NCI-H128 (cell line): ENCODE results near the gene LRP3.
"Not testable (repeated sequence)": the region's sequence is repeated elsewhere in the genome, so short reads cannot be mapped to it uniquely, and the experiment has no call there.

ENCODE experiments used
- DNase-seq: peaks from one replicate; lab custom pipeline; 2025; ENCODE audit not compliant: unreplicated experiment; lab: John Stamatoyannopoulos, UW

The LRP3 gene

DNA sequence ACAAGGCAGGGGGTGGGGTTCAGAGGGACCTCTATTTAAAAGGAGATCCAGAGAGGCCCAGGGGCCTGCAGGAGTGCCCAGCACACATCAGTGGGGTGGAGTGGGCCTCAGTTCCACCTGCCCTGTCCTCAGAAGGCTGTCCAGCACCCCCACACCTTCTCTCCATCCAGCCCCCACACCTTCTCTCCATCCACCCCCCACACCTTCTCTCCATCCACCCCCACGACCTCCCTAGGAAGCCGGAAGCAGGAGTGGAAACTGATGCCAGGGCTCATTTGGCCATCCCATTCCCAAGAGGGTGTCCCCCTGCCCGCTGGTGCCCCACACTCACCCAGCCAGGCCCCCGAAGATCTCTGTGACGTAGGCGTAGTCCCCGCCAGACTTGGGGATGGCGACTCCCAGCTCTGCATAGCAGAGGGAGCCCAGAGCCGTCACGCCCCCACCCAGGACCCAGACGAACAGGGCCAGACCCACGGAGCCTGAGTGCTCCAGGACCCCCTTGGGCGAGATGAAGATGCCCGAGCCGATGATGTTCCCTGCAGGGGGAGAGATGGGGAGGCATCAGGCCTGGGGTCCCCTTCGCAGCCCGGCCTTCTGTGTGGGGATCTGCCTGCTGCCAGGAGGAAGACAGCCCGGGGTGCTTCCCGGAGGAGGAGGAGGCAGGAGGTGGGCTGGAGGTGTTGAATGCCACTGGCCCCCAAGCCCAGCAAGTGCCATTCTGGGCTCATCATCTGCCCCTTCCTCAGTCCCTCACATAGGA, 21.5 kb downstream of the LRP3 start:
- DNase-seq = no peak

DNA sequence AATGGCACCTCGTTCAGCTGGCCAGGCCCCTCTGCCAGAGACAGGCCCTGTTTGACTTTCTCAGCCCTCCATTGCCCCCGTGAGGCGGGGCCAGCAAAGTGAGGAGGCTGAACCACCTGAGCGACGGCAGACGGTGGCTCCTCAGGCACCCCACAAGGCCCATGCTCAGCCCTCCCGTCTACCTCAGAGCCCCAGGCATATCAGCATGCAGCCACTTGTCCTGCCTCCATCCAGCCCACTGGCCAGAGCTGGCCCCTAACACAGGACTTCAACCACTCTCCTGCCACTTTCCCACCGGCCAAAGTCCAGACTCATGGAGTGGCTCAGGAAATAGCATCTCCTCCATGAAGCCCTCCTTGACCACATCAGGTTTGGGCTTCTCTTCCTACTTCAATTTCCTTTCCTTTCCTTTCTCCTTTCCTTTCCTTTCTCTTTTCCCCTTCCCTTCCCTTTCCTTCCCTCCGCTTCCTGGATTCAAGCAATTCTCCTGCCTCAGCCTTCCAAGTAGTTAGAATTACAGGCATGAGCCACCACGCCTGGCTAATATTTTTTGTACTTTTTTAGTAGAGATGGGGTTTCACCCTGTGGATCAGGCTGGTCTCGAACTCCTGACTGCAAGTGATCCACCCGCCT, 22.2 kb downstream of the LRP3 start:
- DNase-seq = no peak

DNA sequence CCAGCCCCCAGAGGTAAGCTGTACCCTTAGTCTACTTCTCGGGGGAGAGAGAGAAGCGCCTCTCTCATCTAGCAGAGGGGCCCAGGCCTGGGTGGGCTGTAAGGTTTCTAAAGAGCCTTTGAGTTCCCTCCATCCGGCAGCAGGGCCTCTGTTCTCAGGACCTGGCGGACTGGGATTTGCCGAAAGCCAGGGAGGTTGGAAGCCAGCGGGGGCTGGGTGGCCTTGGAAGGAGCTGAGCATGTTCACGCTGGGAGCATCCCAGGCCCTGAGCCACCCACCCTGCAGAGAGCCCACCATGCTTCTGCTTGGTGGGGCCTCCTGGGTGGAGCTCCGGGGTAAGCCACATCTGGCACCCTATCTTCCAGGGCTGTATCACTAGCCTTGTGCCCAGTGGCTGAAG, 23.8 kb downstream of the LRP3 start:
- DNase-seq = no peak

DNA sequence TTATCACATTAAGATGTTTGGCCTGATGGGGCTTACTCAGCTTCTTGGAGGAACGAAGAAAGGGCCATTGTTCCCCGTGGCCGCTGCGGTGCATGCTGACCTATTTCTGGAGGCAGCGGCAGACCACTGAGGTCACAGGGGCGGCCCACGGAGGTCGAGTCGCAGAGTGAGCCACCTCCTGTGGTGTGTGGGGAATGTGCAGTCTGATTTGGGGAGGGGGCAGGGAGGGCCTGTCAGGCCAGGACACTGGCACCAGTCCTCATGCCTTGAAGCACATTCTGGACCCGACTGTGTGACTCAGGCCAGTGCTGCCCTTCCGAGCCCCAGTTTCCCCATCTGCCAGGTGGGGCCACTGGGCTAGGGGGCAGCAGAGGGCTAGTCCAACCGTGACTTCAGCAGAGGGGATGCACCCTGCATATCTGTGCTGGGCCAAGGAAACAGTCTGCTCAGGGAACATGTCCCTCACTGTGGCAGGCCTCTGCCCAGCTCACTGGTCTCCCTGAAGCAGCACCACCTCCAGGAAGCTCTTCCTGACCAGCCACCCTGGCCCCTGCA, 25.2 kb downstream of the LRP3 start:
- DNase-seq = no peak

DNA sequence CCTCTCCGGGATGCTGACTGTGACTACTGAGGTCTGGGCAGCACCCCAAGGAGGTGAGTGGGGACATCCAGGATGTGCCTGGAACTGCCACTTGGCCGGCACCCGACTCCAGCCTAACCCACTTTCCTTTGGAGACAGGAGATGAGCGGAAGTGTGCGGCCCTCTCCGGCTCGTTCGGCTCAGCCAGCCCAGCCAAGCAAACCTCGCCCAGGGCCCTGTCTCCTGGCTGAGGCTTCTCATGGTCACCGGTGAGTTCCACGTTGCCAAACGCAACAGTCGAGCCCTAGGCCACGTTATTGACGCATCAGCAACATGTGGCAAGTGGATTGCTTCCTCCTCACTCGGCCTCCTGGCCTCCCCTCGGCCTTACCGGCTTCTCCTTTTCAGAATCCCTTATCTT, 26.0 kb downstream of the LRP3 start:
- DNase-seq = no peak

DNA sequence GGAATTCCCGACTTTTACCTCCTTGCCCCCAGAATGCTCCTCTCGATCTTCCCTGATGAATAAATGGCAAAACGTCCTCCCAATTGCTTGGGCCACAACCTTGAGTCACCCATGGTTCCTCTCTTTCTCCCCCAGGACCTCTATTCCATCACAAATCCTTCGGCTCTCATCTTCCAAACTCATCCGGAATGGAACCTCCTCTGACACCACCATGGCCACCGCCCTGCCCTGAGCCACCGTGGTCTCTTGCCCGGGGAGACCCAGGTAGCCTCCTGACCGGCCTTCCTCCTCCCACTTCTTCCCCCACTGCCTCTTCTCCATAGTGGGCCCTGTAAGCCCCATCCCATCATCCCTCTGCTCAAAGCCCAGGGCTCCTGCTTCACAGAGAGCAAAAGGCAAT, 26.6 kb downstream of the LRP3 start:
- DNase-seq = no peak

DNA sequence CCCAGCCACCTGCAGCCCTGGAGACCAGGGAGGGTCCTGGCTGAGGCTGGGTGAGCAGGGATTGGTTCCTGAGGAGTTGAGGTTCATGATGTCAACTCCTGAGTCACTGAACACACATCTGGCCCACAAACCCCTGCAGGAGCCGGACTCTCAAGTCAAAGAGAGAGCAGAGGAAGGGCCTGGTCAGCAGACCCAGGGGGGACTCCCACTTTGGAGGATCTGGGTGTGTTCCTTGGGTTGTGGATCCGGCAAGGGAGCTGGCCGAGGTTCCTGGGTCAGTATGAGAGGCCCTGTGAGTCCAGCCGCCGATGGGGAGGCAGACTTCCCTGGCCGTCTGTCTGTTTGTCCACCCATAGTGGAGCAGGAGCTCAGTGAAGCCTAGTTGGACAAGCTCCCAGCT, 27.5 kb downstream of the LRP3 start:
- DNase-seq = no peak

DNA sequence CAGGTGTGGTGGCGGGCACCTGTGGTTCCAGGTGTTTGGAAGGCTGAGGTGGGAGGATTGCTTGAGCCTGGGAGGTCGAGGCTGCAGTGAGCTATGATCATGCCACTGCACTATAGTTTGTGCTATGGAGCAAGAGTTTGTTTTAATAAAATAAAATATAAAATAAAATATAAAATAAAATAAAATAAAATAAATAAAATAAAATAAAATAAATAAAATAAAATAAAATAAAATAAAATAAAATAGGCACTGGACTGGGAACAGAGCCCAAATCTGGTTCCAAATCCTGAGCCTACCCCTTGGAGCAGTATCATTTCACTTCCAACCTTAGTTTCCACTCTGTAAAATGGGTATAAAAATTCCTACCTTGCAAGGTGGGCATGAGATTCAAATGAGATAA, 28.1 kb downstream of the LRP3 start:
- DNase-seq = not testable (repeated sequence)

DNA sequence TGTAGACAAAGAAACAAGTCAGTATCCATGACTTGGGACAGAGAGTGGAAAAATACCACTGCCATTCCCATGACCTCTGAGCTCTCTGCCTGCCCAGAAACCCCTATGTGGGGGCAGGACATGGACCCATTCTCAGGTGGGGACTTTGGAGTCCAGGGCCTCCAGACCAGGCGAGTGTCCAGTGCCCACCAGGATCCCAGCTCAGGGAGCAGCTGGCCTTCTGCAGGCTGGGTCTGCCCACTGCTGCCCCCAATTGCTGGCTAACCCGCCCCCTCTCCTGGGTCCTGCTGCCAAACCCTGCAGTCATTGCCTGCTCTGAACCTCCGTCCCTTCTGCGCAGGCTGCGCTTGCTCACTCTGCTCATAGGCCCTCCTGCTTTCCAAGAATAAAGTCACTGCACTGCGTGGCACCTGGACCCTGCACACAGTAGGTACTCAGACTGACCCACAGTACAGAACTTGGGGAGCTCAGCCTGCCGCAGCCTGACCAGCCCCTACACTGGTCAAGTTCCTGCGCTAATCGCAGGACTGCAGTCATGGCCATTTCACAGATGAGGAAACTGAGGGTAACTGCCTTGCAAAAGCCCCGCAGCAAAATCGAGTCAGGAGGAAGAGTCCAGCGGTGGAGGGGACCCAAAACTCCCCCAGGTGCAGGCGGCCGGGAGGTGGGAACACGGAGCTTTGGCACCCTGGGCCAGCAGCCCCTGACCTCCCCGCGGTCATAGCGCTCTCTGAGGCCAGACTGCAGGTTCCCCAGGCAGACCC, 30.7 kb downstream of the LRP3 start:
- no peak for DNase-seq

DNA sequence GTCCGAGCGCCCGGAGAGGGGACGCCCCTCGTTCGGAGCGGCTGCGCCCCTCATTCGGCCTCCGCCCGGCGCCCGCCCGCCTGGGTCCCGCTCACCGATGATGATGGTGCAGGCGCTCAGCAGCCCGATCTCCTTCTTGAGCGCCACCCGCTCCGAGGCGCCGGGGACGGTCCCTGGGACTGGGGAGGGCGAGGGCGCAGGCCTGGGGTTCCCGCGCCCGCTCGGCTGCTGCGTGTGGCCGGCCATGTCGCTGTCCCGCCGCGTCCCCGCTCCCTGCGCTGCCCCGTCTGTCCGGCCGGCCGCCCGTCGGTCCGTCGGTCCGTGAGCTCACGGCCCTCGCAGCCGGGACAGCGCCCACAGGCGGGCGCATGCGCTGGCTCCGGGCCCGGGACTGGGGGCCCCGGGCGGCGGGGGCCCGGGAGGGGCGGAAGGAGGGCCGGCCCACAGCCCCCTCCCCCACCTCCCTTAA, 31.4 kb downstream of the LRP3 start, which contains the start of gene SLC7A10:
Gene SLC7A10 (minus strand): TSS at position 393 of the 469 bp plus-strand sequence. CDS start 147 bp downstream, at position 246.
- DNase-seq = no peak

DNA sequence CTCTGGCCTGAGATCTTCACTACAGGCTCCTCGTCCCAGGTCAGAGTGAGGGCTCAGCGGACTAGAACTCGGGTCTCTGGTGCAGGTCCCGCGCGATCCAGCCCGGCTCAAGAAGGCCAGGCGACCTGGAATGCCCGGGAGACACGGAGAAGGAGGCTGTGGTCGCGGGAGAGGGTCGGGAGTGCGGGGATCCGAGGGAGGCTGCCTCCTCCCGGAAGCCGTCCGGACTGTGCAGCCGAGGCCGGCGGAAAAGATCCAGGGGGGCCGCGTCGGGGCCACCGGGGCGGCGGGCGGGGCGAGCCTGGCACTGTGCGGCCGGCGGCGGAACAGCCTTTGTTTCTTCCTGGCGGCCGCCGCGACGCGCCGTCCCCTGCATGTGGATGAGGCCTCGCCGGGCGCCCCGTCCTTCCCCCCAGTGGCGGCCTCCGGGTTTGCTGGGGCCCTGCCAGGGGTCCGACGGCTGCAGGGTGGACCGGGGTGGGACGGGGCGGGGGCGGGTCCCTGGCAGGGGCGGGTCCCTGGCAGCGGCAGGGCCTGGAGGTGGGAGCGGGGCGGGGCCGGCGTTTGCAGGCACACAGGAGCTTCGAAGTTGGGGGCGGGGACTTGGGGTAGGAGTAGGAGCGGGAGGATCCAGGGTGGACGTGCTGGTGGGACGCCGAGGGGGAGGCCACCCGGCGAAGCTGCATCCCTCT, 32.6 kb downstream of the LRP3 start:
- DNase-seq = no peak

DNA sequence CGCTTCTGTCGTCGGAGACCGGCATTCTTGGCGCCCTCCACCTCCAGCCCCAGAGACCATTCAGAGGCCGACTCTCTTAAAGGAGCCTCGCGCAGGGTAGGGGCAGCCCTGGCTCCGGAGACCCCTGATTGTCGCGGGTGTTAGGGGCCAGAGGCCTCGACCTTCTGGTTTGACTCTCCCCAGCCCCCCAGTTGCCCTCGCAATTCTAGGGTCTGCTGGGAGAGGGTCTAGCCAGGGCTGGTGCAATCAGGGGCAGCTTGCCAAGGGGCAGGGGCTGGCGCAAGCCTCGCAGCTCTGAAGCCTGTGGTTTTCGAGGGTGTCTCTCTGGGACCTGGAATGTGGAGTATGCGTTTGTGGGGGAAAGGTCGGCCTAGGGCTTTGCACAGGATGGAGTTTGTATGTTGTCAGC, 33.1 kb downstream of the LRP3 start:
- DNase-seq = no peak

DNA sequence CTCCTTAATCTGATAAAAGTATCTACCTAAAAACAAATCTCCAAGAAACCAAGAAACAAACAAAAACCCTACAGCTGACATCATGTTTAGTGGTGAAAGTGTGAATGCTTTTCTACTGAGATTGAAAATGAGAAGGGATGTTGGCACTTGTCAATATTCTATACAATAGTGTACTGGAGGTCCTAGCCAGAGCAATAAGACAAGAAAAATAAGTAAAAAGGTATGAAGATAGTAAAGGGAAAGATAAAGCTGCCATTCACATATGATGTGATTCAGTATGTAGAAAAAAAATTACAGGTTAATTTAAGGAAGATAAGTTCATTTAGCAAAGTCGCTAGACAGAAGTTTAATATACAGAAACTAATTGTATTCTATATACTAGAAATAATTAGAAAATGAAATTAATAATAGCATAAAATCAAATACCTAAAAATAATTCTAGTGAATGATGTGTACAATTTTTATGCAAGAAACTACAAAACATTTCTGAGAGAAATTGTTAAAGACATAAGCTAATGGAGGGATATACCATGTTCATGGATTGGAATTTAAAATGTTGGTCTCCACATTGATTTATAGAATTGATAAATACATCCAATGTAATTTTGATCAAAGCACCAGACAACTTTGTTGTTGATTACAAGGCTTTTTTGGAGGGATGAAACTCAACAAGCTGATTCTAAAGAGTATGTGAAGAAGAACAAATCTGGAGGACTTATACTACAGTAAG, 33.9 kb downstream of the LRP3 start:
- DNase-seq = no peak

DNA sequence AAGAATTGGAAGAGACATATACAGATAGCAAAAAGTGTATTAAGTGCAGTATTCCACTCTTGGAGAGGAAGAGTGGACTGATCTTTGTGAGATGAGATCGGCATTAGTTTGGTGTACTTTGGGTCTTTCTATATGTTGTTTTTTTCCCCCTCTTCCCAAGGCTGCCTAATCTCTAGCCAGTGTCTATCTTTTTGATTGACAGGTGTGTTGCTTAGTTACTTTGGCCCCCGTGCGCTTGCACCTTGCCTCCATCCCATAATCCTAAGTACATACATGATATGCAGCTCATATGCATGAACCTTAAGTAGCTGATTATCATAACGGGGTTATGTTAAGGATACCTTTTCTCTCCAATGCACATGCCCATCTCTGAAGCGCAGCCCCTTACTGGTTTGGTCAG, 35.8 kb downstream of the LRP3 start:
- DNase-seq = no peak

DNA sequence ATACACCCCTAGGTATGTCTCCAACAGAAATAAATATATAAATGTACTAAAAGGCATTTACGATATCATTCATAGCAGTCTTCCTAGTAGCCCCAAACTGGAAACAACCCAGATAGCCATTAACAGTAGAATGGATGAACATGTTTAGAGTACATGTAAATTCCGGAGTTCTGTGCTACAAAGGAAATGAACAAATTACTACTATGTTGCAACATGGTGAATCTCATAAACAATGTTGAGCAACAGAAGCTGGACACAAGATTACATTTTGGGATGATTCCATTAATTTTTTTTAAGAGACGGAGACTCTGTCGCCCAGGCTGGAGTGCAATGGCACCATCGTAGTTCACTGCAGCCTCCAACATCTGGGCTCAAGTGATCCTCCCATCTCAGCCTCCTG, 37.4 kb downstream of the LRP3 start:
- DNase-seq = no peak

DNA sequence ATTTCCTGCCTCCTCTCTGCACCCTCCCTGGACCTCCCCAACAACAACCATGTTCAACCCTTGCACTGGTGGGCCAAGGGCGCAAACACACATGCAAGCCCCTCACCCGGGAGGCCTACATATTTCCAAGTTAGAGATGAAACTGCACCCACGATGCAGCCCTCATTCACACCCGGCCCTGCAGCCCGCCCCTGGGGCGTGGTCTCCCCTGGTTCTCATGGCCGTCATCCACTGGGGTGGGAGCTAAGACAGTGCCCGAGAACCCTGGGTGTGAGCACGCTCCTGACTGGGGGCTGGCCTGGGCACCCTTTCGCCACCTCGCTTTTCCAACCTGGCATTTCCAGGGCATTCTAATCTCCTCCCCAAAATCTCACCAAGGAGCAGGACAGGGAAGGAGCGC, 38.5 kb downstream of the LRP3 start:
- DNase-seq = no peak

DNA sequence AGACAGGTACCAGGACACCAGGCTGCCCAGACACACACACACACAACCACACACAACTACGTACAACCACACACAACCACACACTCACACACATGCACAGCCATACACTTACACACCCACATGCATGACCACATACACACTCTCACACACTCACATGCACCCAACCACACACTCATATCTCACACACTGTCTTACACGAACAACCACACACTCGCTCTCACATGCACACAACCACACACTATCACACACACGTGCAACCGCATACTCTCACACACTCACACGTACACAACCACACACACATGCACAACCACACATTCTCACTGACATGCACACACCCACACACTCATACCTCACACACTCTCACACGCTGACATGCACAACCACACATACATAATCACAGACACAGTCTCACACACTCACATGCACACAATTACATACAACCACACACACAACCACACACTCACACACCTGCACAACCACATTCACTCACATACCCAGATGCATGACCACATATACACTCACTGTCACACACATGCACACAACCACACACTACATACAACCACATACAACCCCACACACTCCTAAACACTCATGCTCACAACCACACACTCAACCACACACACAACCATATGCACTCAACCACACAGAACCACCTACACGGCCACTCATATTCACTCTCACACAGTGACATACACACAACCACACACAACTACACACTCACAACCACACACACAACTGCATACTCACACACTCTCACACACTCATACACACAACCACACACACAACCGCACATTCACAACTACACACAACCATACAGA, 39.1 kb downstream of the LRP3 start:
- DNase-seq = no peak

DNA sequence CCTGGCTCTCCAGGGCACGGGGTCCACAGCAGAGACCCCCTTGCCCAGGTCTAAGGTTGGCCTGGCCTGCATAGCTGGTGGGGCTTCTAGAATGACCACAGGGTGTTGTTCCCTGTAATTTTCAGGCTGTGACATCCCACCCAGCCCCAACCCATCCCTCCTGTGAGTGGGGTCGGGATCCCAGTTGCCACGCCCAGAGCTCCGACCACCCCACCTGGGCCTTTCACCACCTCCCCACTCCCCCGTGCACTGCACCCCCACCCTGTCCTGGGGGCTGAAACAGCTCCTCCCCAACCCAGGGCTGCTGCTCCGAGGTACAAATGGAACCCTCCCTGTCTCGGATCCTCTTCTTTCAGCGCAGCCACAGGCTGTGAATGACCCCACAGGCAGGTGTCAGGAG, 40.0 kb downstream of the LRP3 start:
- DNase-seq = no peak

DNA sequence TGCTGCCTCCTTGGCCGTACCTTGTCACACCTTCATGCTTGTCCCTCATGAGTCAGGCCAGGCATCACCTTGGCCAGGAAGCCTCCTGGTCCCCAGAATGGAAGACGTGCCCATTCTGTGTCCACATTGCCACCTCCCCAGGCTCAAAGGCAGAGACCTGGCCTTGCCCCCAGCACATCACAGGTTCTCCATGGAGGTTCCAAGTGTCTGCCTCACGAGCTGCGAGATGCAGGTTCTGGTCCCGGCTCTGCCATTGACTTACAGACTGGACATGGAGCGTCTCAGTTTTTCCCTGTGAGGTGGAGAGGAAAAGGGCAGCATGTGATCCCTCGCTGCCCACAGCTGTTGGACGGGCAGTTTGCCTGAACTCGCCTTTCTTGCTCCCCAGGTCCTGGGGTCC, 40.6 kb downstream of the LRP3 start:
- no peak for DNase-seq
